Activated gamma-delta T cell treated with anti-CD3 and anti-CD28 coated beads, Interleukin-2, amount 50 U/mL, for 16 hours (primary cell): Measurements from ENCODE around the gene KANSL1.
"Not testable (repeated sequence)": the region's sequence is repeated elsewhere in the genome, so short reads cannot be mapped to it uniquely, and the experiment has no call there.

ENCODE experiments used
- DNase-seq: peaks from one replicate; pipeline ENCODE4 v3.0.0-alpha.2; 2020; ENCODE audit warnings: low read depth

The KANSL1 gene

GRCh38 chr17:46193151-46193625 is at the start of gene KANSL1:
Gene KANSL1, minus strand, starts transcription at chr17:46193429. Its CDS starts 21,286 bp downstream, at chr17:46172143.
- DNase-seq = peak; percentile 74

GRCh38 chr17:46231359-46231758 is 38.1 kb upstream of the KANSL1 start:
- DNase-seq = not testable (repeated sequence)

- DNase-seq = peak; percentile 80
These were observed 32.1 kb upstream of the KANSL1 start for GRCh38 chr17:46225274-46225794.

- DNase-seq = not testable (repeated sequence)
These were observed 31.6 kb upstream of the KANSL1 start for GRCh38 chr17:46224864-46225263.

- not testable (repeated sequence) for DNase-seq
These were observed 29.8 kb upstream of the KANSL1 start for GRCh38 chr17:46223041-46223440.

- no peak for DNase-seq
These were observed 23.5 kb upstream of the KANSL1 start for GRCh38 chr17:46216682-46217081.

- peak; percentile 33 for DNase-seq
These were observed 19.6 kb upstream of the KANSL1 start for GRCh38 chr17:46212634-46213435.

GRCh38 chr17:46208997-46209396 is 15.8 kb upstream of the KANSL1 start:
- no peak for DNase-seq

- DNase-seq = no peak
These were observed 12.7 kb upstream of the KANSL1 start for GRCh38 chr17:46205975-46206374.

GRCh38 chr17:46202424-46202823 is 9.2 kb upstream of the KANSL1 start:
- DNase-seq = no peak

GRCh38 chr17:46201491-46201890 is 8.3 kb upstream of the KANSL1 start:
- no peak for DNase-seq

GRCh38 chr17:46200197-46200596 is 7.0 kb upstream of the KANSL1 start:
- no peak for DNase-seq

GRCh38 chr17:46199379-46199778 is 6.2 kb upstream of the KANSL1 start:
- no peak for DNase-seq

- DNase-seq = no peak
These were observed 5.0 kb upstream of the KANSL1 start for GRCh38 chr17:46198233-46198632.

GRCh38 chr17:46197530-46197929 is 4.3 kb upstream of the KANSL1 start:
- no peak for DNase-seq

- DNase-seq = no peak
These were observed 2.9 kb upstream of the KANSL1 start for GRCh38 chr17:46195939-46196716.

- DNase-seq = no peak
These were observed 2.1 kb upstream of the KANSL1 start for GRCh38 chr17:46195217-46195855.

GRCh38 chr17:46194393-46195216 is 1.4 kb upstream of the KANSL1 start:
- peak; percentile 38 for DNase-seq

- DNase-seq = peak; percentile 82
These were observed 580 bp upstream of the KANSL1 start for GRCh38 chr17:46193626-46194392.

GRCh38 chr17:46192439-46193150 is 634 bp downstream of the KANSL1 start:
- peak; percentile 36 for DNase-seq
